Activated CD8-positive, alpha-beta T cell treated with anti-CD3 and anti-CD28 coated beads for 36 hours (primary cell): Measurements from ENCODE around the gene SPNS2. TPM values are rescaled to one million over a fixed set of nuclear protein-coding genes. Genes with fewer than 3 reads are reported as not detected.

Source experiments
- ATAC-seq: fragments of 200-7000 bp; cut with Tn5 transposase; one replicate; pipeline ENCODE4 v1.10.0; 2021; ENCODE audit warnings: mild to moderate bottlenecking, moderate library complexity
- CTCF ChIA-PET: fragments of 350-600 bp; sonication (Branson Sonifier 250); formaldehyde crosslinking; loops from one replicate; lab custom pipeline; 2021; ENCODE audit warnings: antibody characterized with exemption; lab: Charles Lee
- POLR2A ChIA-PET: fragments of 350-600 bp; sonication (Branson Sonifier 250); formaldehyde crosslinking; loops from one replicate; lab custom pipeline; 2021; ENCODE audit warnings: antibody characterized with exemption; lab: Charles Lee
- DNase-seq: peaks from one replicate; pipeline ENCODE4 v3.0.0-alpha.2; 2020
- H3K27ac Mint-ChIP-seq: one replicate; pipeline ENCODE4 v1.8.0; 2021; ENCODE audit warnings: mild to moderate bottlenecking, mixed read lengths
- H3K27me3 Mint-ChIP-seq: one replicate; pipeline ENCODE4 v1.8.0; 2021; ENCODE audit warnings: mixed read lengths
- H3K36me3 Mint-ChIP-seq: one replicate; pipeline ENCODE4 v1.8.0; 2021; ENCODE audit warnings: low read depth, mixed read lengths
- H3K4me1 Mint-ChIP-seq: one replicate; pipeline ENCODE4 v1.8.0; 2021; ENCODE audit warnings: low read depth, mixed read lengths
- H3K4me3 Mint-ChIP-seq: one replicate; pipeline ENCODE4 v1.8.0; 2021; ENCODE audit warnings: mild to moderate bottlenecking, moderate library complexity, mixed read lengths
- H3K9me3 Mint-ChIP-seq: one replicate; pipeline ENCODE4 v1.8.0; 2021; ENCODE audit warnings: mixed read lengths
- CTCF ChIP-seq: fragments of 200-600 bp; IDR thresholded peaks from one replicate; pipeline ENCODE4 v1.8.0; 2022; ENCODE audit warnings: antibody characterized with exemption, mild to moderate bottlenecking
- intact Hi-C: fragments of 100-400 bp; cut with micrococcal nuclease; formaldehyde crosslinking; loops from one replicate; pipeline ENCODE4 v1.10.0; 2022
- total RNA-seq, 2 experiments: library from RNA; stranded (reverse); gene quantifications; one replicate each; pipeline ENCODE4 v1.2.3, GENCODE V29; 2021

The SPNS2 gene
- total RNA-seq, 2 experiments from 2014 or later: 0.95 to 1.2 TPM

- intact Hi-C loops: no loop called here
- H3K27ac Mint-ChIP-seq: no peak overlapping the region
- DNase-seq: no peak
- CTCF ChIA-PET: no interaction called here
- no peak overlapping the region for H3K4me3 Mint-ChIP-seq
- no peaks in the 10 kb centered on the region for H3K27me3 Mint-ChIP-seq
- H3K9me3 Mint-ChIP-seq: no peaks in the 10 kb centered on the region
- ATAC-seq: no peak
- no peak for TF ChIP-seq CTCF
- POLR2A ChIA-PET: interaction anchor here (0.9 kb wide), 1 partner anchor 9 kb away, joined by 3 read pairs; no protein-coding TSS in a partner anchor
- peaks cover 3% of the 10 kb centered on the region for H3K4me1 Mint-ChIP-seq
- H3K36me3 Mint-ChIP-seq: no peaks in the 10 kb centered on the region
Observed at GRCh38 chr17:4472286-4472685, 26.4 kb upstream of the SPNS2 start.

GRCh38 chr17:4474093-4474492, 24.6 kb upstream of the SPNS2 start:
- Mint-ChIP-seq H3K4me3 (no peak overlapping the region), H3K27ac (no peak overlapping the region), H3K36me3 (no peaks in the 10 kb centered on the region), H3K9me3 (no peaks in the 10 kb centered on the region), H3K4me1 (peaks cover 5% of the 10 kb centered on the region), H3K27me3 (no peaks in the 10 kb centered on the region)
- ChIA-PET POLR2A (interaction anchor here (0.6 kb wide), 1 partner anchor 10 kb away, joined by 3 read pairs; no protein-coding TSS in a partner anchor), CTCF (no interaction called here)
- TF ChIP-seq CTCF: no peak
- no peak for ATAC-seq
- DNase-seq: no peak
- intact Hi-C loops: no loop called here

GRCh38 chr17:4475001-4475400, 23.7 kb upstream of the SPNS2 start:
- CTCF ChIA-PET: no interaction called here
- Mint-ChIP-seq H3K36me3 (no peaks in the 10 kb centered on the region), H3K27ac (peak overlapping the region; percentile 43), H3K9me3 (no peaks in the 10 kb centered on the region), H3K4me1 (peaks cover 10% of the 10 kb centered on the region), H3K4me3 (no peak overlapping the region), H3K27me3 (no peaks in the 10 kb centered on the region)
- ATAC-seq (no peak), DNase-seq (no peak)
- intact Hi-C loops: no loop called here
- POLR2A ChIA-PET: no interaction called here
- TF ChIP-seq CTCF: no peak

GRCh38 chr17:4475463-4475862, 23.2 kb upstream of the SPNS2 start:
- H3K9me3 Mint-ChIP-seq: no peaks in the 10 kb centered on the region
- TF ChIP-seq CTCF: no peak
- no peak overlapping the region for H3K4me3 Mint-ChIP-seq
- no peak overlapping the region for H3K27ac Mint-ChIP-seq
- no peaks in the 10 kb centered on the region for H3K36me3 Mint-ChIP-seq
- POLR2A ChIA-PET: no interaction called here
- intact Hi-C loops: no loop called here
- CTCF ChIA-PET: no interaction called here
- no peak for DNase-seq
- H3K4me1 Mint-ChIP-seq: peaks cover 14% of the 10 kb centered on the region
- ATAC-seq: no peak
- no peaks in the 10 kb centered on the region for H3K27me3 Mint-ChIP-seq

GRCh38 chr17:4476017-4476416, 22.7 kb upstream of the SPNS2 start:
- H3K4me3 Mint-ChIP-seq: no peak overlapping the region
- DNase-seq (no peak), ATAC-seq (no peak)
- CTCF ChIA-PET: interaction anchor here (1.7 kb wide), 1 partner anchor 55 kb away, joined by 6 read pairs; no protein-coding TSS in a partner anchor
- POLR2A ChIA-PET: no interaction called here
- H3K27me3 Mint-ChIP-seq: no peaks in the 10 kb centered on the region
- H3K4me1 Mint-ChIP-seq: peaks cover 19% of the 10 kb centered on the region
- no peak for TF ChIP-seq CTCF
- H3K9me3 Mint-ChIP-seq: no peaks in the 10 kb centered on the region
- intact Hi-C loops: no loop called here
- H3K27ac Mint-ChIP-seq: no peak overlapping the region
- H3K36me3 Mint-ChIP-seq: no peaks in the 10 kb centered on the region
